Activated T-helper 1 cell treated with anti-CD3 and anti-CD28 coated beads, Interleukin-12 subunit alpha, Interleukin-12 subunit beta, Interleukin-2, Interleukin-4 antibody, amounts not matched to agents 30 ng/mL and 10 ng/mL and 1 ng/mL, durations not matched to agents 14 hours and 24 hours and 36 hours (primary cell): ENCODE results near the gene VENTX. TPM values are rescaled to one million over a fixed set of nuclear protein-coding genes. Genes with fewer than 3 reads are reported as not detected.
A peak's percentile ranks its signal among the peaks of the same experiment; 100 is the strongest.
"Not testable (repeated sequence)": the region's sequence is repeated elsewhere in the genome, so short reads cannot be mapped to it uniquely, and the experiment has no call there.

Source experiments
- DNase-seq: peaks from one replicate; pipeline ENCODE4 v3.0.0; 2021; ENCODE audit warnings: low spot score
- H3K27ac Mint-ChIP-seq: one replicate; pipeline ENCODE4 v1.8.0; 2021; ENCODE audit warnings: mild to moderate bottlenecking, mixed read lengths
- H3K27me3 Mint-ChIP-seq: one replicate; pipeline ENCODE4 v1.8.0; 2022; ENCODE audit warnings: mild to moderate bottlenecking, moderate library complexity, mixed read lengths; ENCODE audit not compliant: insufficient read depth
- H3K36me3 Mint-ChIP-seq: one replicate; pipeline ENCODE4 v1.8.0; 2021; ENCODE audit warnings: low read depth, mixed read lengths
- H3K4me1 Mint-ChIP-seq: one replicate; pipeline ENCODE4 v1.8.0; 2021; ENCODE audit warnings: low read depth, mixed read lengths
- H3K4me3 Mint-ChIP-seq: one replicate; pipeline ENCODE4 v1.8.0; 2021; ENCODE audit warnings: mild to moderate bottlenecking, moderate library complexity, mixed read lengths
- H3K9me3 Mint-ChIP-seq: one replicate; pipeline ENCODE4 v1.8.0; 2021; ENCODE audit warnings: mixed read lengths
- intact Hi-C: fragments of 100-400 bp; cut with micrococcal nuclease; formaldehyde crosslinking; loops from one replicate; pipeline ENCODE4 v1.15.1; 2024
- total RNA-seq: library from RNA; stranded (reverse); gene quantifications from 2 replicates; pipeline ENCODE4 v1.2.3, GENCODE V29; 2022

Gene VENTX
- total RNA-seq, 1 donor from 2014 or later: not detected

- Mint-ChIP-seq H3K27ac (no peak overlapping the region), H3K36me3 (peaks cover 14% of the 10 kb centered on the region), H3K4me1 (peaks cover 56% of the 10 kb centered on the region), H3K27me3 (peaks cover 2% of the 10 kb centered on the region), H3K9me3 (no peaks in the 10 kb centered on the region), H3K4me3 (peak overlapping the region; percentile 26)
- DNase-seq: no peak
- intact Hi-C loops: loop anchor here (5.0 kb wide), 1 partner anchor 114 kb away; the partner anchor contains the start of gene PAOX
These were observed 26.0 kb downstream of the VENTX start for GRCh38 chr10:133263674-133264073.

GRCh38 chr10:133264461-133264860 lies 26.8 kb downstream of the VENTX start:
- intact Hi-C loops: loop anchor here (5.0 kb wide), 1 partner anchor 113 kb away; the partner anchor contains the start of gene PAOX
- Mint-ChIP-seq H3K4me3 (peak overlapping the region; percentile 13), H3K27me3 (no peaks in the 10 kb centered on the region), H3K27ac (peak overlapping the region; percentile 48), H3K4me1 (peaks cover 50% of the 10 kb centered on the region), H3K36me3 (peaks cover 14% of the 10 kb centered on the region), H3K9me3 (no peaks in the 10 kb centered on the region)
- DNase-seq: peak; percentile 40

GRCh38 chr10:133265052-133265451 lies 27.4 kb downstream of the VENTX start:
- intact Hi-C loops, H3K27ac Mint-ChIP-seq: not testable (repeated sequence)
- peaks cover 44% of the 10 kb centered on the region for H3K4me1 Mint-ChIP-seq

GRCh38 chr10:133266056-133266795 lies 28.6 kb downstream of the VENTX start:
- H3K36me3 Mint-ChIP-seq: peaks cover 14% of the 10 kb centered on the region
- no peak overlapping the region for H3K4me3 Mint-ChIP-seq
- intact Hi-C loops: no loop called here
- peaks cover 35% of the 10 kb centered on the region for H3K4me1 Mint-ChIP-seq
- no peak overlapping the region for H3K27ac Mint-ChIP-seq
- no peak for DNase-seq
- no peaks in the 10 kb centered on the region for H3K27me3 Mint-ChIP-seq
- no peaks in the 10 kb centered on the region for H3K9me3 Mint-ChIP-seq

More at GRCh38 chr10:133265052-133265451, 27.4 kb downstream of the VENTX start:
- not testable (repeated sequence) for DNase-seq, H3K9me3 Mint-ChIP-seq, H3K27me3 Mint-ChIP-seq
- Mint-ChIP-seq H3K36me3 (peaks cover 14% of the 10 kb centered on the region), H3K4me3 (peak overlapping the region; percentile 37)

GRCh38 chr10:133267293-133267692 lies 29.6 kb downstream of the VENTX start:
- DNase-seq: no peak
- peaks cover 20% of the 10 kb centered on the region for H3K36me3 Mint-ChIP-seq
- H3K9me3 Mint-ChIP-seq: no peaks in the 10 kb centered on the region
- no peaks in the 10 kb centered on the region for H3K27me3 Mint-ChIP-seq
- peaks cover 34% of the 10 kb centered on the region for H3K4me1 Mint-ChIP-seq
- H3K27ac Mint-ChIP-seq: no peak overlapping the region
- intact Hi-C loops: no loop called here
- H3K4me3 Mint-ChIP-seq: no peak overlapping the region

GRCh38 chr10:133267829-133268228 lies 30.2 kb downstream of the VENTX start:
- Mint-ChIP-seq H3K4me1 (peaks cover 29% of the 10 kb centered on the region), H3K27me3 (no peaks in the 10 kb centered on the region), H3K36me3 (peaks cover 21% of the 10 kb centered on the region), H3K4me3 (no peak overlapping the region), H3K9me3 (no peaks in the 10 kb centered on the region), H3K27ac (no peak overlapping the region)
- no peak for DNase-seq
- intact Hi-C loops: no loop called here

GRCh38 chr10:133268532-133268931 lies 30.9 kb downstream of the VENTX start:
- no peak overlapping the region for H3K4me3 Mint-ChIP-seq
- H3K27me3 Mint-ChIP-seq: no peaks in the 10 kb centered on the region
- intact Hi-C loops: no loop called here
- H3K36me3 Mint-ChIP-seq: peaks cover 18% of the 10 kb centered on the region
- no peaks in the 10 kb centered on the region for H3K9me3 Mint-ChIP-seq
- H3K4me1 Mint-ChIP-seq: peaks cover 22% of the 10 kb centered on the region
- no peak overlapping the region for H3K27ac Mint-ChIP-seq
- no peak for DNase-seq

GRCh38 chr10:133269367-133269766 lies 31.7 kb downstream of the VENTX start:
- no peak for DNase-seq
- H3K4me1 Mint-ChIP-seq: peaks cover 15% of the 10 kb centered on the region
- intact Hi-C loops: no loop called here
- H3K27ac Mint-ChIP-seq: no peak overlapping the region
- no peaks in the 10 kb centered on the region for H3K27me3 Mint-ChIP-seq
- H3K9me3 Mint-ChIP-seq: no peaks in the 10 kb centered on the region
- no peak overlapping the region for H3K4me3 Mint-ChIP-seq
- H3K36me3 Mint-ChIP-seq: peaks cover 16% of the 10 kb centered on the region

- H3K9me3 Mint-ChIP-seq: no peaks in the 10 kb centered on the region
- H3K4me1 Mint-ChIP-seq: peaks cover 8% of the 10 kb centered on the region
- intact Hi-C loops: loop anchor here (10.0 kb wide), 2 partner anchors 965 to 1365 kb away; partner anchors contain the start of genes PPP2R2D and STK32C
- DNase-seq: no peak
- H3K27ac Mint-ChIP-seq: no peak overlapping the region
- no peak overlapping the region for H3K4me3 Mint-ChIP-seq
- H3K27me3 Mint-ChIP-seq: no peaks in the 10 kb centered on the region
- H3K36me3 Mint-ChIP-seq: peaks cover 13% of the 10 kb centered on the region
These were observed 32.5 kb downstream of the VENTX start for GRCh38 chr10:133270204-133270603.

GRCh38 chr10:133270773-133271297 lies 33.2 kb downstream of the VENTX start:
- Mint-ChIP-seq H3K27ac (no peak overlapping the region), H3K27me3 (no peaks in the 10 kb centered on the region), H3K4me1 (peaks cover 1% of the 10 kb centered on the region), H3K36me3 (peaks cover 8% of the 10 kb centered on the region), H3K9me3 (no peaks in the 10 kb centered on the region), H3K4me3 (no peak overlapping the region)
- intact Hi-C loops: loop anchor here (10.0 kb wide), 2 partner anchors 966 to 1366 kb away; partner anchors contain the start of genes PPP2R2D and STK32C
- DNase-seq: no peak

GRCh38 chr10:133271521-133272300 lies 34.1 kb downstream of the VENTX start:
- Mint-ChIP-seq H3K4me3 (no peak overlapping the region), H3K4me1 (no peaks in the 10 kb centered on the region), H3K36me3 (peaks cover 7% of the 10 kb centered on the region), H3K27me3 (no peaks in the 10 kb centered on the region), H3K9me3 (no peaks in the 10 kb centered on the region), H3K27ac (no peak overlapping the region)
- intact Hi-C loops: loop anchor here (10.0 kb wide), 2 partner anchors 967 to 1367 kb away; partner anchors contain the start of genes PPP2R2D and STK32C
- no peak for DNase-seq

- Mint-ChIP-seq H3K4me1 (no peaks in the 10 kb centered on the region), H3K27ac (no peak overlapping the region), H3K4me3 (no peak overlapping the region), H3K27me3 (no peaks in the 10 kb centered on the region), H3K36me3 (peaks cover 7% of the 10 kb centered on the region), H3K9me3 (no peaks in the 10 kb centered on the region)
- intact Hi-C loops: loop anchor here (10.0 kb wide), 2 partner anchors 968 to 1368 kb away; partner anchors contain the start of genes PPP2R2D and STK32C
- DNase-seq: no peak
These were observed 34.8 kb downstream of the VENTX start for GRCh38 chr10:133272301-133272963.
